Measurements from ENCODE around the gene CAST.
A peak's percentile ranks its signal among the peaks of the same experiment; 100 is the strongest.

CAST gene

DNA sequence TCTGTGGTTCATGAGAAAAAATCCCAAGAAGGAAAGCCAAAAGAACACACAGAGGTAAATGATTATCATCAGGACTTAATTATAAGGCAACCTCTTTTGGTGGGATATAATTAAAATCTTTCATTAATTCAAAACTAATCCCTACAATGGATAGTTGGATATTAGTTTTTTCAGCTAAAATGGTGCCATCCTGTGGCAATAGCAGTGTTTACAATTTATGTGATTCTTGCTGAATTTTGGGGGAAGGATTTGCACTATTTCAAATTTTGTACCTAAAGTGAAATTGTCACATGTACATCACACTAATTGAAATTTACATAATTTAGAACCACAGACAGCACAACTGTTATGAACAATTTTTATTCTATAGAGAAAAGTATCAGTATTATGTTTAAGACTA is 67.0 kb downstream of the CAST start:
- FAIRE-seq = no peak
- TF ChIP-seq POU2F2 (IDR thresholded peaks at IDR 0.05; ENCODE audit: low read depth, low read length) (no peak), TAF1 (IDR thresholded peaks at IDR 0.05; ENCODE audit: low read depth, low read length) (no peak), POLR2AphosphoS5 (IDR thresholded peaks at IDR 0.05; ENCODE audit: low read depth, low read length) (no peak), PAX5 (IDR thresholded peaks at IDR 0.05; ENCODE audit: insufficient read depth, low read length, severe bottlenecking) (no peak), SPI1 (IDR thresholded peaks at IDR 0.05; ENCODE audit: low read depth, low read length) (no peak), POLR2A (IDR thresholded peaks at IDR 0.05; ENCODE audit: low read depth, low read length) (no peak)
- DNase-seq (ENCODE audit: insufficient read length, low spot score) = no peak

DNA sequence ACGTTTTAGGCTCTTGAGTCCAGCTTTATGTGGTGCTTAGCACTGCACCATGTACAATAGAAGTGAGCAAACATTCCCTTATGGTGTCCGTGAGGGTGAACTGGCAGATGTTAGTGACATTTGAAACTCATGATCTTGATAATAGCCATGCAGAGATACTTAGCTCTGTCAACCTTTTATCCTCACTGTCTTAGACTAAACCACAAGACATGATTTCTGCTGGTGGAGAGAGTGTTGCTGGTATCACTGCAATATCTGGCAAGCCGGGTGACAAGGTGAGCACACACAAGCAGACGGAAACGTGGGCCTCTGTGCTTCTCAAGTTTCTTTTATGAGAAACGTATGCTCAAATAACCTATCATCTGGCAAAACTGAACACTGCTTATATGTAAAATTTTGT is 68.4 kb downstream of the CAST start:
- no peak for DNase-seq (ENCODE audit: insufficient read length, low spot score)
- peak; percentile 33 for FAIRE-seq
- TF ChIP-seq PAX5 (IDR thresholded peaks at IDR 0.05; ENCODE audit: insufficient read depth, low read length, severe bottlenecking) (no peak), TAF1 (IDR thresholded peaks at IDR 0.05; ENCODE audit: low read depth, low read length) (no peak), POU2F2 (IDR thresholded peaks at IDR 0.05; ENCODE audit: low read depth, low read length) (no peak), POLR2A (IDR thresholded peaks at IDR 0.05; ENCODE audit: low read depth, low read length) (no peak), SPI1 (IDR thresholded peaks at IDR 0.05; ENCODE audit: low read depth, low read length) (no peak), POLR2AphosphoS5 (IDR thresholded peaks at IDR 0.05; ENCODE audit: low read depth, low read length) (no peak)

DNA sequence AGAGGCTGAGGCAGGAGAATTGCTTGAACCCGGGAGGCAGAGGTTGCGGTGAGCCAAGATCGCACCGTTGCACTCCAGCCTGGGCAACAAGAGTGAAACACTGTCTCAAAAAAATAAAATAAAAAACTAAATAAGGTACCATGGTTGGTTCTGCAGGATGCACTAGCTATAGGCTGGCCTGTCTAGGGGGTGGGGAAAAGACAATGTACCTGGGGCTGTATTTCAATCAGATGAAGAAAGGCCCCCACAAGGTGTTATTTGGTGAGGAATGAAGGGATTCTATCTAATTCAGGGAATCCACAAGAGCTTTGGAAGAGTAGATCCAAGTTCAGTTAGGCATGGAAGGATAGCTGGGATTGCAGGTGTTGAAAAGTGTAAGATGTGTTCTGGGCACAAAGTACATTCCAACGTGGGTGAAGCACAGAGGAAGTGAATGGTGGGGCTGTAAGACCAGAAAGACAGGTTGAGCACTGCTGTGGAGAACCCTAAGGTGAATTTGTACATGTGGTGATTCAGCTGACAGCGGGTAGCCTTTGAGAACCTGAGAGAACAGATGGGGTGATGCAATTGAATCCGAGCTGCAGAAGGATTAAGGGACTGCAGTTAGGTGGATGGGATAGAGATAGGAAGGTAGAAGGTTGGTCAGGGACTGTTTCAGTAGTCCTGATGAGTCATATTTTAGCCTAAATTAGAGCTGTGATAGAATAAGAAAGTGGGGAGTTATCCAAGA is 71.8 kb downstream of the CAST start:
- DNase-seq (ENCODE audit: insufficient read length, low spot score) = no peak
- no peak for FAIRE-seq
- TF ChIP-seq POLR2A (IDR thresholded peaks at IDR 0.05; ENCODE audit: low read depth, low read length) (no peak), POLR2AphosphoS5 (IDR thresholded peaks at IDR 0.05; ENCODE audit: low read depth, low read length) (no peak), TAF1 (IDR thresholded peaks at IDR 0.05; ENCODE audit: low read depth, low read length) (no peak), POU2F2 (IDR thresholded peaks at IDR 0.05; ENCODE audit: low read depth, low read length) (no peak), PAX5 (IDR thresholded peaks at IDR 0.05; ENCODE audit: insufficient read depth, low read length, severe bottlenecking) (no peak), SPI1 (IDR thresholded peaks at IDR 0.05; ENCODE audit: low read depth, low read length) (no peak)

DNA sequence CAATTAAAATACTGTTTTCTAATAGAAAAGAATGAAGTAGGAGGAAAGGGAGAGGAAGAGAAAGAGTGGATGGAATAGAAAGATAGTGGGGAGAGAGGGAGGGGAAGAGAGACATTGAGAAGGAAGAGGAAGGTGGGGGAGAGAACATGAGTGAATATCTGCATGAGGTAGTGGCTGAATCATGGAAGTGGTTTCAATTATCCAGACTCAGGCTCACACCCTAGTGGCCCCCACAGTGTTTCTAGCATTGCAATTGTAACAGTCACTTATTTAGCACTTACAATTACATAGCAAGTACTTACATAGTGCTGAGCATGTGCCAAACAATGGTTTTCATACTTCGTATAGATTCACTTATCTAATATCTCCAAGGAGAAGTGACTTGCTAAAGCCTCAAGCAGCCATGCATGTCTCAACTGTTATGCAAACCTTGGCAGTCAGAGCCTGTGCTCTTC is 72.7 kb downstream of the CAST start:
- FAIRE-seq (no peak), DNase-seq (ENCODE audit: insufficient read length, low spot score) (no peak)
- TF ChIP-seq SPI1 (IDR thresholded peaks at IDR 0.05; ENCODE audit: low read depth, low read length) (no peak), TAF1 (IDR thresholded peaks at IDR 0.05; ENCODE audit: low read depth, low read length) (no peak), PAX5 (IDR thresholded peaks at IDR 0.05; ENCODE audit: insufficient read depth, low read length, severe bottlenecking) (no peak), POU2F2 (IDR thresholded peaks at IDR 0.05; ENCODE audit: low read depth, low read length) (no peak), POLR2A (IDR thresholded peaks at IDR 0.05; ENCODE audit: low read depth, low read length) (no peak)

DNA sequence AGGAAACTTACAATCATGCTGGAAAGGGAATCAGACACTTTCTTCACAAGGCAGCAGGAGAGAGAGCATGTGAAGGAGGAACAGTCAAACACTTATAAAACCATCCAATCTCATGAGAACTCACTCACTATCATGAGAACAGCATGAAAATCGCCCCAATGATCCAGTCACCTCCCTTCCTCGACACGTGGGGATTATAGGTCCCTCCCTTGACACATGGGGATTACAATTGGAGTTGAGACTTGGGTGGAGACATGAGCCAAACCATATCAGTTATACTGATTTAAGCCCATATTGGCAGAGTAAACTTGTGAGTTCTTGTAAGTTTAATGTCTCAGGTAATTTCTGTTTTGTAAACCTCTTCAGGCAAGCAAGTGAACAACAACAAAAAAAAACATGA is 74.8 kb downstream of the CAST start:
- DNase-seq (ENCODE audit: insufficient read length, low spot score) (no peak), FAIRE-seq (no peak)
- TF ChIP-seq PAX5 (IDR thresholded peaks at IDR 0.05; ENCODE audit: insufficient read depth, low read length, severe bottlenecking) = no peak
- no peak for TF ChIP-seq POLR2A (IDR thresholded peaks at IDR 0.05; ENCODE audit: low read depth, low read length)
- TF ChIP-seq TAF1 (IDR thresholded peaks at IDR 0.05; ENCODE audit: low read depth, low read length) = no peak
- TF ChIP-seq POU2F2 (IDR thresholded peaks at IDR 0.05; ENCODE audit: low read depth, low read length) = no peak
- TF ChIP-seq SPI1 (IDR thresholded peaks at IDR 0.05; ENCODE audit: low read depth, low read length) = no peak
- no peak for TF ChIP-seq POLR2AphosphoS5 (IDR thresholded peaks at IDR 0.05; ENCODE audit: low read depth, low read length)

DNA sequence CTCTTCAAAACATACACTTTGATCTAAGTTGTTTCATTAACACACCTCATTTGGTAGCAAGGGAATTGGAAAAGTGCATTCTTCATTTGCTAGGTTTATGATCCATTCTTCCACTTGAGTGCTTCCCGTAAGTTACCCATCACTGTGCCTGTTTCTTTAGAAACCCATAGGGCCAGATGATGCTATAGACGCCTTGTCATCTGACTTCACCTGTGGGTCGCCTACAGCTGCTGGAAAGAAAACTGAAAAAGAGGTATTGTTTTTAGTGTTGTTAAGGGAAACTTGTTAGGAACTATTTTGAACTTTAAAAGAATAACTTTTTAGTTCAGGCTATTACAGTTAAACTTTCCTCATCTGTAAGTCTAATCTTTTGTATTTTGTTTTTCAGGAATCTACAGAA is 78.9 kb downstream of the CAST start:
- FAIRE-seq (no peak), DNase-seq (ENCODE audit: insufficient read length, low spot score) (no peak)
- no peak for TF ChIP-seq POLR2AphosphoS5 (IDR thresholded peaks at IDR 0.05; ENCODE audit: low read depth, low read length)
- TF ChIP-seq PAX5 (IDR thresholded peaks at IDR 0.05; ENCODE audit: insufficient read depth, low read length, severe bottlenecking) = no peak
- no peak for TF ChIP-seq TAF1 (IDR thresholded peaks at IDR 0.05; ENCODE audit: low read depth, low read length)
- TF ChIP-seq POLR2A (IDR thresholded peaks at IDR 0.05; ENCODE audit: low read depth, low read length) = no peak
- TF ChIP-seq SPI1 (IDR thresholded peaks at IDR 0.05; ENCODE audit: low read depth, low read length) = no peak
- TF ChIP-seq POU2F2 (IDR thresholded peaks at IDR 0.05; ENCODE audit: low read depth, low read length) = no peak

DNA sequence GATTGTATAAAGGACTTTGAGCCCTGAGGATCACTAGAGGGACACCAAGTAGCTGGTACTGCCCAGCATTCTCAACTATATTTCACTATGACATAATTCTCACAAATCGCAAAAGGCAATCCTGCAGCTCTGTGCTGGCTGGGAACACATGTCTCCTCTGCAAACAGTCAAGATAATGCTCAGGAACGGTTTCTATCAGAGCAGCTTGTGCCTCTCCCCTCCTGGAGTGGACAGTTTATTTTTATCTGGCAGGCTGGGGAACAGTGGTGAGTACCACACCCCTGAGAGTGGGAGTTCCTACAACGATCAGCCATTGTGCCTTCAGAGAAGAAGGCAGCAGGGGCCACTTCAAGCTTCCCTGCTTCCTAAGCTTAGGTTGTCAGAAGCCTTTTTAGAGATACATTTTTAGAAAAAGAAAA is 79.7 kb downstream of the CAST start:
- TF ChIP-seq SPI1 (IDR thresholded peaks at IDR 0.05; ENCODE audit: low read depth, low read length) (no peak), POLR2AphosphoS5 (IDR thresholded peaks at IDR 0.05; ENCODE audit: low read depth, low read length) (no peak), POU2F2 (IDR thresholded peaks at IDR 0.05; ENCODE audit: low read depth, low read length) (no peak), TAF1 (IDR thresholded peaks at IDR 0.05; ENCODE audit: low read depth, low read length) (no peak), POLR2A (IDR thresholded peaks at IDR 0.05; ENCODE audit: low read depth, low read length) (no peak), PAX5 (IDR thresholded peaks at IDR 0.05; ENCODE audit: insufficient read depth, low read length, severe bottlenecking) (no peak)
- DNase-seq (ENCODE audit: insufficient read length, low spot score) (no peak), FAIRE-seq (no peak)

DNA sequence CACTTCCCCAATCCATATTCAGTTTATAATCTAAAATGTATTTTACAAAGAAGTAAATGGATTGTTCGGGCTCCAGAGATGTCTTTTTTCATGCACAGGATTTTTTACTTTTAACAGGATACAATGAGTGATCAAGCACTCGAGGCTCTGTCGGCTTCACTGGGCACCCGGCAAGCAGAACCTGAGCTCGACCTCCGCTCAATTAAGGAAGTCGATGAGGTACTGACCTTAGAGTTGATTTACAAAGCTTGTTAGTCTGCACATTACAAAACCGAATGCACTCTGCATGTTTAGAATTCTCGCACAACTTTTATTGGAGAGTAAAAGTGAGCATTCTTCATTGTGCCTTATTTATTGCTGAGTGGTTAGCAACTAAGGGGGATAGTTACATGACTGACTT is 80.4 kb downstream of the CAST start:
- FAIRE-seq (no peak), DNase-seq (ENCODE audit: insufficient read length, low spot score) (no peak)
- TF ChIP-seq TAF1 (IDR thresholded peaks at IDR 0.05; ENCODE audit: low read depth, low read length) (no peak), PAX5 (IDR thresholded peaks at IDR 0.05; ENCODE audit: insufficient read depth, low read length, severe bottlenecking) (no peak), POLR2A (IDR thresholded peaks at IDR 0.05; ENCODE audit: low read depth, low read length) (no peak), SPI1 (IDR thresholded peaks at IDR 0.05; ENCODE audit: low read depth, low read length) (no peak), POU2F2 (IDR thresholded peaks at IDR 0.05; ENCODE audit: low read depth, low read length) (no peak), POLR2AphosphoS5 (IDR thresholded peaks at IDR 0.05; ENCODE audit: low read depth, low read length) (no peak)

DNA sequence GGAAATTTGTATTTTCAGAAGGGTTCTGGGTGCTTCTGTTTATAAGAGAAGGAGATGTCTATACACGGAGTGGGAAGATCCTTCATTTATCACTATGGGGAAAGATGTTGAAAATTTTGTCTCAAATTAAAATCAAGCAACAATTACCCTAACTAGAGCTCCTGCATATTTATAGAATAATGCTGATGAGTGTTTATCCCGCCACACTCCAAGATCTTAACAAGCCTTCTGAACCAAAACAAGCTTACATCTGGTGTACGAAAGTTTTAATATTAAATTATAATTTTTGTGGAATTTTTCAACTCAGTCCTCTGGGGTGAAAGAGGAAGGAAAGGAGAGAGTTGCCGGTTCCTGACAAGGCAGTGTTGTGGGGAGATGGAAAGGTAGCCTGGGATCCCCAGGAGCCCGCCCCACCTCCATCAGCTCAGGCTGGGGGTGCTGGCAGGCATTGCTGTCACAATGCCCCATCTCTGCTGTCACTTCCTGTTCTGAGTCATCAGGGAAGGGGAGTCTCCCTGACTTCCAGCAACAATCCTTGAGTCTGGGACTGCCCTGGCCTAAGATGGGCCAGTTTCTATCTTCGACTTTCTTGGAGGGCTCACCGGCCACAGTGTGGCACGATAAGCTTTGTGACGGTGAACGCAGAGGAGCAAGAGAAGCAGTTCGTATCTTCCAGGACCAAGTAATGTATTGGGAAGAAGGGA is 81.0 kb downstream of the CAST start:
- DNase-seq (ENCODE audit: insufficient read length, low spot score) (no peak), FAIRE-seq (no peak)
- TF ChIP-seq SPI1 (IDR thresholded peaks at IDR 0.05; ENCODE audit: low read depth, low read length) (no peak), PAX5 (IDR thresholded peaks at IDR 0.05; ENCODE audit: insufficient read depth, low read length, severe bottlenecking) (no peak), POLR2AphosphoS5 (IDR thresholded peaks at IDR 0.05; ENCODE audit: low read depth, low read length) (no peak), POU2F2 (IDR thresholded peaks at IDR 0.05; ENCODE audit: low read depth, low read length) (no peak), POLR2A (IDR thresholded peaks at IDR 0.05; ENCODE audit: low read depth, low read length) (no peak), TAF1 (IDR thresholded peaks at IDR 0.05; ENCODE audit: low read depth, low read length) (no peak)

Measured in GM12891 (cell line).